WI38 (cell line): ENCODE data around the gene POMT1.
"Not testable (repeated sequence)": the region's sequence is repeated elsewhere in the genome, so short reads cannot be mapped to it uniquely, and the experiment has no call there.

ENCODE experiments used
- H3K4me3 ChIP-seq: 2 replicates; pipeline ENCODE4 v1.5.1; 2011; ENCODE audit warnings: low read depth, mild to moderate bottlenecking, control low read depth, low read length
- CTCF ChIP-seq: IDR thresholded peaks from 2 replicates; pipeline ENCODE4 v1.5.1; 2012; ENCODE audit warnings: low read depth, mild to moderate bottlenecking, control low read depth, low read length

The POMT1 gene

GRCh38 chr9:131502781-131503625 lies at the start of gene POMT1:
TSS of gene POMT1 (plus strand) at chr9:131502918. CDS start at chr9:131504219, 1,301 bp downstream.
- peak within 1 kb of the TSS; percentile 85 for H3K4me3 ChIP-seq
- no peak for TF ChIP-seq CTCF

GRCh38 chr9:131454028-131454427 lies 48.7 kb upstream of the POMT1 start:
- TF ChIP-seq CTCF, result no peak
- H3K4me3 ChIP-seq, result no peak overlapping the region

GRCh38 chr9:131455655-131456054 lies 47.1 kb upstream of the POMT1 start:
- H3K4me3 ChIP-seq, result not testable (repeated sequence)

- no peak overlapping the region for H3K4me3 ChIP-seq
- no peak for TF ChIP-seq CTCF
Observed at GRCh38 chr9:131457746-131458145, 45.0 kb upstream of the POMT1 start.

GRCh38 chr9:131459056-131459455 lies 43.7 kb upstream of the POMT1 start:
- no peak for TF ChIP-seq CTCF
- H3K4me3 ChIP-seq, result no peak overlapping the region

GRCh38 chr9:131461166-131461565 lies 41.6 kb upstream of the POMT1 start:
- no peak overlapping the region for H3K4me3 ChIP-seq
- no peak for TF ChIP-seq CTCF

GRCh38 chr9:131464354-131465000 lies 38.2 kb upstream of the POMT1 start:
- H3K4me3 ChIP-seq, result no peak overlapping the region
- no peak for TF ChIP-seq CTCF
